Stimulated activated naive CD4-positive, alpha-beta T cell (primary cell): ENCODE data around the gene RASL11B.
"Not testable (repeated sequence)": the region's sequence is repeated elsewhere in the genome, so short reads cannot be mapped to it uniquely, and the experiment has no call there.

Experiments
- DNase-seq, 6 experiments: peaks; one replicate each; lab custom pipeline; 2025; lab: John Stamatoyannopoulos, UW

Gene RASL11B, protein sequence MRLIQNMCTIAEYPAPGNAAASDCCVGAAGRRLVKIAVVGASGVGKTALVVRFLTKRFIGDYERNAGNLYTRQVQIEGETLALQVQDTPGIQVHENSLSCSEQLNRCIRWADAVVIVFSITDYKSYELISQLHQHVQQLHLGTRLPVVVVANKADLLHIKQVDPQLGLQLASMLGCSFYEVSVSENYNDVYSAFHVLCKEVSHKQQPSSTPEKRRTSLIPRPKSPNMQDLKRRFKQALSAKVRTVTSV

DNA sequence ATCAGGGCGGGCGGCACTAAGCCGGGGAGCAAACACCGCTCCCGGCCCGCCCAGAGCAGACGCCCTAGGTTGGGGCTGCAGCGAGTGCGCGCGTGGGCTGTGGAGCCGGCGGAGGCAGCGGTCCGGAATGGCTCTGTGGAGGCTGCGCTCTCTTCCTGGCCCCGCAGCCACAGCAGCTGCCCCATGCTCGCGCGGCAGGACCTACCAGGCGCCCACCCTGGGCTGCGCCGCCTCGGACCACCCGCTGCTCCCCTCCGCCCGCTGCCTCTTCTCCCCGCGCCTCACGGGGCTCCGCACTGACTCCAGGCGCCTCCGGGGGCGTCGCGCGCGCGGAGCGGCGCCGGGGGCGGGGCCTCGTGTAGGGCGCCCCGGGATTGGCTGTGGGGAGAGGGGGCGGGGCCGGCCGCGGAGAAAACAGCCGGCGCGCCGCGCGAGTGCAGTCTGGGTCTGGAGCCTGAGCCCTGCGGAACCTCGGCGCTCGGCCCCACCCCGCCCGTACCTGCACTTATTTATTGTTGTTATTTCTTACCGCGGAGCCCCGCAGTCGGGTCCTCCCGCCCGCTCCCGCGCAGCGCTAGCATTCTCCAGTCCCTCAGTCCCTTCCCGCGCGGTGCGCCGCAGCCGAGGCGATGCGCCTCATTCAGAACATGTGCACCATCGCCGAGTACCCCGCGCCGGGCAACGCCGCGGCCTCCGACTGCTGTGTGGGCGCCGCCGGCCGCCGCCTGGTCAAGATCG, at the start of gene RASL11B:
RASL11B (plus strand) TSS at position 439 of the 738 bp plus-strand sequence; CDS start at position 630, 191 bp downstream.
- peak; percentile 70 to 86 (median 76) for DNase-seq

DNA sequence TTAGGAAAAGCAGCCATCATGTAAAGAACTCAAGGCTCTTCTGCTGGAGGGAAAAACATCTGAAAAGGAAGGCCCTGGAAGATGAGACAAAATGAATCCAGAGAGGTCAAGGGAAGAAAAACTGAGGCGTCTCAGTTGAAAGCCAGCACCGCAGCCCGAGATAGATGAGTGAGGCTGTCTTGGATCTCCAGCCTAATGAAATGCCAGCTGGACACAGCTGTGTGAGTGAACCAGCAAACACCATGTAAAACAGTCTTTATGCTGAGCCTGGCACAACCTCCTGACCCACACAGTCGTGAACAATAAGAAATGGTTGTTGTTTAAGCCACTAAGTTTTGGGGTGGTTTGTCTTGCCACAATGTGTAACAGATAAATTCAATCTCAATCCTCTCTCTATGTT, 48.6 kb upstream of the RASL11B start:
- no peak for DNase-seq

DNA sequence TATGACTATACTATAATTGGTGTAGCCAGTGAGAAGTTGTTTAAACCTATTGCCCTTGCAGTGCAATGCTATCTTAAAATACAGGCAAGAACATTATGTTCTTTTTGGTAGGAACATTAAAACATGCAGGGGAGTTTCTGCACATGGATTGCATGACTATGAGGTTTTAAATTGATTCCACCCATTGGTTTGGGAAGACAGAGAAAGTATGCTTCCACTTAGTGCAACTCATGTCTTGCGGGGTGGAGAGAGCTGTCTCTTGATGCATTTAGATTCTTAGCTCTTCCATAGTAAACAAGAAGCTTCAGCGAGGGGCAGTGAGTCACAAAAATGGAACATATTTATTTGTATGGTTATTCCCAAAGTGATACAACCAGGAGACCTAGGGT, 39.5 kb upstream of the RASL11B start:
- DNase-seq, result no peak

DNA sequence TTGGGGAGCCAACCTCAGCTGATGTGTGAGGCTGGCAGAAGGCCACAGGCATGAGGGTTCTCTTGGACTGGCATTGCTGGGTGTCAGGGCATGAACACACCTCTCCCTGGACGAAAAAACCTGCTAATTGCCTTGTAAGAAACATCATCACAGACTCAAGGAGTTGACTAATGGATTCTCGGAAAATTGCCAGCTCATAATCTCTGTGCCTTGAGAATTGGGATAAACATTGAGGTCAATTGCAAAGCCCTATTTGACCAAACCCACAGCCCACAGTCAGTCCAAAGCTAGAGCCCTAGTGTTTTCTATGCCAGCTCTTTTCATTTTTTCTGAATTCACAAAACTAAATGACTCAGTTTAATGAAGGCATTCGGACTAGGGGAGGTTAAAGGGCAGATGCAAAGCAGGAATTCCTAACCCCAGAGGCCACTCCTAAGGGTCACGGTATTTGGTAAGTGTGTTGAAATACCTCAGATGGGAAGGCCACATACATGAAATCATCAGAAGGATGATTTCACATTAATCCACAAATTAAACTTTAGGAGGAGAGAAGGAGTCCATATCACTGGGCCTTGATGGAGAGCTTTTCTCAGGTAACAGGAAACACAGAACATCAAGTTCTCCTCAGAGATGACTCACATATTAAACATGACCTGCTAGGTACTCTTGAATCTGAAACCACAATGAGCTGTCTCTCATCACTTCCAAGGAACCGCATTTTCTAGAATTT, 39.0 kb upstream of the RASL11B start:
- no peak for DNase-seq

DNA sequence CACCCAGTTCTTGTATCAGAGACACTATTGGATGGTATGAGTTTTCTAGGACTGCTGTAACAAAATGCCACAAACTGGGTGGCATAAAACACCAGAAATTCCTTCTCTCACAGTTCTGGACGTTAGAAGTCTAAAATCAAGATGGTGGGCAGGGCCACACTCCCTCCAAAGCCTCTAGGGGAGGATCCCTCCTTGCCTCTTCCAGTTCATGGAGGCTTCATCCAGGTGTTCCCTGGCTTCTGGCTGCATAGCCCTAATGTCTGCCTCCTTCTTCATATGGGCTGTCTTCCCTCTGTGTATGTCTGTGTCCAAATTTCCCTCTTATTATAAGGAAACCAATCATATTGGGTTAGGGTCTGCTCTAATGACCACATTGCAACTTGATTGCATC, 38.4 kb upstream of the RASL11B start:
- no peak for DNase-seq

DNA sequence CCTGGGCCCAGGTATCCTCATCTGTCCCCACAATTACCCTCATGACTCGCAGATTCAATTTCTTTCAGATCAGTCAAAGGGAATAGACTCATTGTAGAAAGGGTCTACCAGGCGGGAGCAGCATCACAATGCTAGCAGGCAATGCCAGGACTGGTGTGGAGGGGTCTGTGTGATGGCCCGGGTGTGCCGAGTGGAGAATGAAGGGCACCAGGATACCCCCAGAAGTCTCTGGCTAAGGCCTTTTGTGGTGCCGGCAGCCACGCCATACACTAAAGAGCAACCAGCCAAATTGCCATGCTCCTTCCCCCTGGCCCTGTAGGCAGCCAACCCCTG, 37.9 kb upstream of the RASL11B start:
- no peak for DNase-seq

DNA sequence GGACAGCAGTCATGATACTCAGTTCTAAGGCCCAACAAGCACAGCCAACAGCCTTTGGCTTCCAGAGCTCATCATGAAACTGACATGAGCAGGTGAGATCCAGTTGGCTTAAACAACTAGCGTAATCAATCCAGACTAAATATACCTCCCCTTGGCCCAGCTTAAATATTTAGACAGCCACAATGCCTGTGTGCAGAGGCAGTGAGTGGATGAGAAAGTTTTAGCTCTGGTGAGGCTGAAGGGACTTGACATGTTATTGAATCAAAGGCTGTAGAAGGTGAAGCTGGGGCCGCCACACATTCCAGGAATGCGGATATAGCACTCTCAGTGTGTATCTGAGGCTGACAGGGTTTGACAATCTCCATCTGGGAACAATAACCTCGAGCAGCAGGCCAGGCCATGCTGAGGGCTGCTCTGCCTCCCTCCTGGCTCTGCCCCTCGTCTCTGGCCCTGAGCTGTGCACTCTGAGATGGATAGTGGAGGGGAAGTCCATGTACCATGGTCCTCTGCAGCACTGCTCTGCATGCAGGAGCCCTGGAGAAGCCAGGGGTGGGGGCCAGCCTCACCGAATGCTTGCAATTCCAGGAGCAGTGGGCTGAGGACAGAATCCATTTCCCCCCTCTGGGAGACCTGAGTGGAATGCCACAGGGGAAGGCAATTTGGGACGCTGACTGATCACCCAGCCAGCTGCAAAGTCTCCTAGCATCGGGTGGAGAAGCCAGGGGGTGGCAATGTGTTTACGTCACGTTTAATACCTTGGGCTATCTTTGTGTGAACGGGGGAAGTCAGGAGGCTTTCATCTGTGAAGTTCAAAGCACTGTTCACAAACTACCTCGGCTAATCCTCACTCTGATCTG, 37.3 kb upstream of the RASL11B start:
- peak in 2 of 6 experiments; percentile 6 to 7 for DNase-seq

DNA sequence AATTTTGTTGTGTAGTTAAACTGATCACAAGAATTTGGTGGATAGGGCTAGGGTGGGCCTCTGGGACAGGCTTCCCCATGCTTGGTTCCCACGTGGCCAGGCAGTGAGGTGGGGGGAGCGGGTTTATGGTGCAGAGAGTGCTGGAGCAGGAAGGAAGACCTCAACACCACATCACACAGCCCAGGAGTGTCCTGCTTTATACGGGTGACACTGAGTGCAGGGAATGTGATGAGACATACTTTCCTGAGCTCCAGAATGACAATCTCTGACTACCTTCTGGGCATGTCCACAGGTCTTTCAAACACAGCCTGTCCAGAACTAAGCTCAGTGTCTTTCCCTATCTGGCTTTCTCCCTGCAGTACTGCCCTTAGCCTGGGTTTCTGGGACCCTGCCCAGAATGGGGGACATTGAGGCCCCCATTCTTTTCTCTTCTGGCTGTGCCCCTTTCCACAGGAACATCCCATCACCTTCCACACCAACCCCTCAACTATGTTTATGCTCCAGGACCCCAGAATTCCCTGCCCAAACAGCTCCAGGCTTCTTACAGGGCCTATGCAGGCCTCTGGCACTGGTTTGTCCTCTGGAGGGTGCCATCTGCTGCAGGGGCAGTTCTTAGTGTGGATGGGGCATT, 36.5 kb upstream of the RASL11B start:
- no peak for DNase-seq

DNA sequence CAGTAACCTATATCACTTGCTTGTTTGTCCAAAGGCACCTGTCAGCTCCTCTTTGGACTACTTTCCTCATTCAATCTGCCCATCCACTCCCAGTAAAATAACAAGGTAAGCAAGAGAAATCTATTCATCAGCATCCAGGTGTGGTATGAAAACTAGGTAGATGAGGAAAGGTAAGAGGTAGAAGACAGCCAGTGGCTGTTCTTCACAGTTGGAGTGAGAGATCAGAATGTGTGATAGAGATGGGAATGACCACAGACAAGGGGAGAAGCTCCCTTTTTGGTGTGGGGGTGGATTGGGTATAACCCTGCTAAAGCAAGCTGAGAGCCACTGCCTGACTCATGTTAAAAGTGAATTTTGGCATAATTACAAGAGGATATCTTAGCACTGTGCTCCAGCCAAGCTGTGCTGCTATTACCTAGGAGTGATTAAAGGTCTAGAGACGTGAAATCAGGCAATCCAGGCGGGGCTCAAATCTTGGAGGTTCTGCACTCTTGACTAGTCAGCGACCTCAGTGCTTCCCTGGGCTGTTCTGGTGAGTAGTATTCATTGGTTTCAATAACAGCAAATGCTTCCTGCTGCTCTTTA, 28.1 kb upstream of the RASL11B start:
- no peak for DNase-seq

DNA sequence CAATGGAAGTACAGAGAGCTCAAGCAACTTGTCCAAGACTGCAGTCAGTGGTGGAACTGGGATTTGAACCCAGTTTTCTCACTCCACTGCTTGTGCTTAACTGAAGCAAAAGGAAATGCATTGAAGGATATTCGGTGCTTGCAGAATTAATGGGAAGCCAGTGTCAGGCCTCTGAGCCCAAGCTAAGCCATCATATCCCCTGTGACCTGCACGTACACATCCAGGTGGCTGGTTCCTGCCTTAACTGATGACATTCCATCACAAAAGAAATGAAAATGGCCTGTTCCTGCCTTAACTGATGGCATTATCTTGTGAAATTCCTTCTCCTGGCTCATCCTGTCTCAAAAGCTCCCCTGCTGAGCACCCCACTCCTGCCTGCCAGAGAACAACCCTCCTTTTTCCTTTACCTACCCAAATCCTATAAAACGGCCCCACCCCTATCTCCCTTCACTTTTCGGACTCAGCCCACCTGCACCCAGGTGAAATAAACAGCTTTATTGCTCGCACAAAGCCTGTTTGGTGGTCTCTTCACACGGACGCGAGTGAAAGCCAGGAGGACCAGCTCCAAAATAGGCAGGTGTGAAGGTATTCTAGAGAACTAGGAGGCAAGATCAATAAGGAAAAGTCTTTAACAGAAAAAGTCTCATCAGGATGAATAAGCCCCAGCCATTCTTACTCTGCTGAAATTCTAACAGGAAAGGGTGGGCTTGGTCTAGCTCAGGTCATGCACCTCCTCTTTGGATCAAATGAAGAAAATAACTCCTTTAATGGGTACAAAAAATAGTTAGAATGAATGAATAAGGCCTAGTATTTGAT, 27.3 kb upstream of the RASL11B start:
- not testable (repeated sequence) for DNase-seq

DNA sequence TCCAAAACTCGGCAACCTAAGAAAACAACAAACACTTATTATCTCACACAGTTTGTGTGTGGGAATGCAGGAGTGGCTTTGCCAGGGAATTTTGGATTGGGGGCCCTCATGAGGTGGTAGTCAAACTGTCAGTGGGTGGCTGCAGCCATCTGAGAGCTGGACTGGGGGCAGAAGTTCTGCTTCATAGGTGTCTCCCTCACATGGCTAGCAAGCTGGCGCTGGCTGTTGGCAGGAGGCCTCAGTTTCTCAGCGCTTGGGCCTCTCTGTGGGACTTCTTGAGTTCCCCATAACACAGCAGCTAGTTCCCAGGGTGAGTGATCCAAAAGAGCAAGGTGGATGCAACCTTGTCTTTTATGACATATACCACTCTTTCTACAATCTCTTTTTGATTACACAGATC, 26.0 kb upstream of the RASL11B start:
- DNase-seq, result no peak

DNA sequence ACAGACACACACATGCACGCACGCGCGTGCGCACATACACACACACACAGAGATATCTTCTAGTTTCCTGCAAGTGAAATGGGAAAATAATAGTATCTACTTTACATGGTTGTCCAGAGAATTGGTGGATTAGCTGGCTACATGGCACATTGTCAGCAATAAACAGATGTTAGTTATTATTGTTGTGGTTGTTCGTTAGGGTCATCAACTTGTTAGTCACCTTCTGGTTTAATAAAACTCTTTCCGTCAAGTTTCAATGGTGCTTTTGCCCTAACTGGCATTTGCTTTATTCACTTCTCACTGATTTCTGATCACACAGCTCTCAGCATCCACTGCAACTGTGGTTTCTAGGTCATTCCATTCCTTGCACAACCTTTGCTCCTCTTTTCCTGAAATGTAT, 25.4 kb upstream of the RASL11B start:
- DNase-seq, result no peak

DNA sequence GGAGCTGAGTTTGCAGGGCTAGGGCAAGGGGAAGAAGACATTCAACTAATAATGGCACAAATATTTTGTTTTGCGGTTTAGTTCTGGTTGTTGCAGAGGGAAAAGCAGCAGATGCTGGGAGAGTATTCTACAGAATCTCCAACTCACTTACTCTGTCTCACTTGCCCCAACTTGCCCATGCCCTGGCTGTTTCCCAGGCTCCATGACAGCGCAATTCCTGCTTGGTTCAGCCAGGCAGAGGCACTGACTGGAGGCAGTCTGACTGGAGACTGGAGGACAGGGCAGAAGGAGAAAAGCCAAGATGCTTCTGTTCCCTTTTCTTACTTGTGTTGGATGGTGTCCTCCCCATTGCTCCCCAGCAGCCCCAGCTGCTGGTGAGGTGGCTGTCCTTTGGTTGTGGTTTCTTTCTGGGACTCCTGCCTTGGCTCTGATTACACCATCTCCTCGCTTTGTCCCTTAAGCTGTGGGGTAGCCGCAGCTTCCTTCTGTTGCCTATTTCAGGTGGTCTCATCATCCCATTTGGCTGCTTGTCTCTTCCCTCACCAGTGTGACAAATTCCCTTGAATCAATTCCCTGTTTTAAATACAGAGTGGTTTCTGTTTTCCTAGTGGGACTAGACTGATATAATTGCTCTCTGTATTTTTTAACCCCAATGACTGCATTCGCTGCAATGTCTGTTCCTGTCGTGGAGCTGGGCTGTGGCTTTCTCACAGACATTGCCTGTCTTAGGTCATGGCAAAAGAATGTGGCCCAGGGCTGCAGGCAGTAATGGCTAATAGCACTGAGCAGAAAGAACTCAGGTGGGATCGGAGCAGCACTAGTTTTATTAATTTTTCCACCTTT, 24.2 kb upstream of the RASL11B start:
- no peak for DNase-seq

DNA sequence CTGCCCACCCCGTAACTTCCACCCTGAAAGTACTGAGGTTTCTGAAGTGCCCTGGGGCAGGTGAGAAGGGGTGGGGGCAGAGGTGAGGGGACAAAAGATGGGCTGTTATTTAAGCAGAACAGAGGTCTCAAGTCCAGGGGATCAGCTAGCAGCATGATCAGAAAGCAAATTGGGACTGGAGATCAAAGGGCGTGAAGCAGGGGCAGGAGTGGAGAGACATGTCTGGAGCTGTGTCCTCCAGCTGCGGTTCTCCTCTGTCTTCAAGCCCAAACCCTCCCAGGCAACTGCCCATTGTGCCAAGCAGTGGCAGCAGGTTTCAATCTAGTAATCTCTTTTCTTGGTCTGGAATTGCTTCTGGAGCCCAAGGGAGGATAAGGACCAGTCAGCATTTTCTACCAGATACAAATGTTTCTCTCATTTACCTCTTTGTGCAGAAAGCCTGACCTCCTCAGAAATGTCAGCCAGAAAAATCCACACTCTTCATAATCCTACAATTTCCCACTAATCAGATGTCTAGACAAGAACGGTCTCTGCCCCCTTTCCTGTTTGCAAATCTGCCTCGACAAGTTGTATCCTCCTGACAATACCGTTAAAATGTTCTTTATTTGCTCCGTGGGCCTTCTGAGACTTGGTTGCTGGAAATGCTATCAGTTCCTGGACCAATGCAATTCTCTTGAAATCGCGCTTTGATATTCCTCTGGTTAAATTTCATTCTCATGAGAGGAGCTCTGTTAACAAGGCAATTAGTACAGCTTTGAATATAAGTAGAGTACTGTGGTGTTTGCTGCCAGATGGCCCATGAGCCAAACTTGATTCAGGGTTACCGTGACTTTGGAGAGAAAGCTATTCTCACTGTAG, 23.2 kb upstream of the RASL11B start:
- no peak for DNase-seq

DNA sequence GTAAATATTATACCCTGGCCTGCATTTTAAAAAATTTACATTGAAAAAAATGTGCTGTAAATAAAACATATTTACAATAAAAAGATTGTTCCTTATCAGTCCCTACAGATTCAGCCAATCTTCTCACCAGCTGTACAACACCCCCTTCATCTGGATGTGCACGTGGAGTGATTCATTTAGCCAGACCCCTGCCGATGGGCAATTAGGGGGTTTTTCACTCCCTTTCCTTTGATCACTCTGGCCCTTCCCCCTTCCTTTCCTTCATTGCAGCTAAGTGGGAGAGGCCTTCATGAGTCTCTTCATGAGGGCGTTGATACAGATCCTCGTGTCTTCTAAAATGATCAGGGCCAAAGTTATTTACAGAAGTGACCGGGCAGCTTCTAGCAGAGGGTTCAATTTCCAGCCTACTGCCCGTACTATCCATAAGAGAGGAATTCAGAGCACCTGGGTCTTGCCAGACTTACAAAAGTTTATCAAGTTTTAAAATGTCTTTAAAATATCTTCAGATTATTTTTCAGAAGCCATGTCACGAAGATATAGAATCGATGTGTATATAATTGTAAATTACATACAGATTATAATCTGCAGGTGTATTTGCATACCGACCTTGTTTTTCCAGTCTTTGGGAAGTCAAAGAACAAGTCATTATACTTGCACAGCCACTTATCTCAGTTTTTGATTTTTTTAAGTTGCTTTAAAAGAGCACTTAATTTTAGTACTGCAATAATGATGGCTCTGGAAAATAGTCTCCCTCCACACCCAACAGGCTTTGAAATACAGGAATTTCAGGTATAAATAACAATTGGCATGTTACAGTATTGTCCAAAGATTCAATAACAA, 21.4 kb upstream of the RASL11B start:
- no peak for DNase-seq

DNA sequence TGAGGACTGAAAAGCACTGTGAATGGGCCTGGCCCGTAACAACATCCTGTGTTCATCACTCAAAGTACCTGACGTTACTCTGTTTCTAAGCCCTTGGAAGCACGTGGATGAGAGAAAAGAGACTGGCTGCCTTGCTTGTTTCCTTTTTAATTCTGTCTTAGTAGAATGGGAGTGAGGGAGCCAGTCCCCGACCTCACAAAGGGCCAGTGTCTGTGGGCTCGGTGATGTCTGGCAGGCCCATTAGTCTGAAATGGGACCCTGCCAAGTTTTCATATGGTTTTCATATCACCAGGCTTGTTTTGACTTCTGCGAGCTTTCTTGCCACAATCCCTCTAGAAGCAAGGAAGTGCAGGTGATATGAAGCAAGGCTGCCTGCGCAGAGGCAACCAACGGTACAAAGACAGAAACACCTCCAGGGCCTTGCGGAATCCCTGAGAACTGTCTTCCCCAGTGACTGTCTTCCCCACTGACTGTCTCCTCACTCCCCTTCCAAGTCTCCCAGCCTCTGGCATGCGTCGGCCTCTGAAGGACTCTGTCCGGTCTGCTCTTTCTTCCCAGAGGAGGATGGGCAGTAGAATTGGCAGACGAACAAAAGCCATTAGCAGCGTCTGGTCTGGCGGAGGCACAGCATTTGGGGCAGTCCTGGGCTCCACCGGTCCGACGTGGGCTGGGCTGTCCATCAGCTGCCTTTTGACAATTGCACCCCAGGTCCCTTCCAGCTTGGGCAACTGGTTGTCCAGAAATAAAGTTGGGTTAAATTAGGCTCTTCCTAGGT, 20.2 kb upstream of the RASL11B start:
- no peak for DNase-seq

DNA sequence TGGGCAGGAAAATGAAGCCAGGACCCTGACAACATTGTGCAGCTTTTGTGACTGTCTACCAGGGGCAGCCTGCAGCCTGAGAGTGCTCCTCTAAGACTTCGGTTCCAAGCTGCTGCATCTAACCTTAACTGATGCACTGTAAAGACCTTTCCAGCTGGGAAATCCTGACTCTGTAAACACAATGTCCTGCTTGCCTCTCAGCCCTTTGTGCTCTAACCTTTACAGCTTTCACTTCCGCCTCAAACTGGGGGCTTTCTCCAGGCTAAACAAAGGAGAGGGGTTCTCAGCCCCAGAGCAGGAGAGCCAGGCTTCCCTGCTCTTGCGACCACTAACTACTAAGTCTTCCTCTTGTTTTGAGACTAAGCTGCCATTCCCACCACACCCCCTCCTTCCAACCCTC, 19.3 kb upstream of the RASL11B start:
- DNase-seq, result no peak
